ENCODE measurements around the gene LTBP2.

DNA sequence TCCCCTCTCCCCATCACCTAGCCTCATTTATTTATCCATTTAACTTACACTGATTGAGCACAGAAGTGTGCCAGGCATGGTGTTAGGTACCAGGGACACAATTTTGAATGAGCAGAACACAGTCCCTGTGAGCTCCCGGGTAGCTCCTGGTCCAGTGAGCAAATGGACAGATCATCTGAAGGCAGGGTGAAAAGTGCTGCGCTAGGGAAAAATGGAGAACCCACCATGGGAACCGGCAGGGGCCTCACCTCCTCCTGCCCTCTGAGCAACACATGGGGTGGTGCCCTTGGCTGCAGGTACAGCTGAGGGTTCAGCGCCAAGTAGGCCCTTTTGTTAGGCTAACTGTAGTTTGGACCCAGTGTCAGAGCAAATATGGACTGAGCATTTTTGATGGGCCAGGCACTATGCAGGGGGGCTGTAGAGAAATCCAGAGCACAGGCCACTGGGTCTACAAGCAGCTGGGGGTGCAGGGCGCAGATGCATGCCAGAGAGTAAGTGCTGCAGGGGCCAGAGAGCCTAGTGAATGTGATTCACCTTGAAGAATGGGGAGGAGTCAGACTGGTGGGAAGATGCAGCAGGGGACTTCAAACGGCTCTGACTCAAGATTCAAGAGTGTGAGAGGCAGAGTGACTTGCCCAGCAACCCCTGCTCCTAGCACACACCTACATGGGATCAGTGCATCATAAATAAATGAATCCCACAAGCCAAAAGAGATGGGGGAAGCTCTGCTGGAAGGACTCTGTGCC lies 28.2 kb downstream of the LTBP2 start:
- TF ChIP-seq POLR2A (IDR thresholded peaks at IDR 0.05; ENCODE audit: low read length), result no peak
- no peak for TF ChIP-seq GATA1 (IDR thresholded peaks at IDR 0.05; ENCODE audit: low read depth, low read length)
